ENCODE data around the gene ARID1B.

ARID1B gene

GRCh38 chr6:157213426-157213825 is 436.2 kb downstream of the ARID1B start:
- DNase-seq (ENCODE audit: low spot score): no peak

DNA sequence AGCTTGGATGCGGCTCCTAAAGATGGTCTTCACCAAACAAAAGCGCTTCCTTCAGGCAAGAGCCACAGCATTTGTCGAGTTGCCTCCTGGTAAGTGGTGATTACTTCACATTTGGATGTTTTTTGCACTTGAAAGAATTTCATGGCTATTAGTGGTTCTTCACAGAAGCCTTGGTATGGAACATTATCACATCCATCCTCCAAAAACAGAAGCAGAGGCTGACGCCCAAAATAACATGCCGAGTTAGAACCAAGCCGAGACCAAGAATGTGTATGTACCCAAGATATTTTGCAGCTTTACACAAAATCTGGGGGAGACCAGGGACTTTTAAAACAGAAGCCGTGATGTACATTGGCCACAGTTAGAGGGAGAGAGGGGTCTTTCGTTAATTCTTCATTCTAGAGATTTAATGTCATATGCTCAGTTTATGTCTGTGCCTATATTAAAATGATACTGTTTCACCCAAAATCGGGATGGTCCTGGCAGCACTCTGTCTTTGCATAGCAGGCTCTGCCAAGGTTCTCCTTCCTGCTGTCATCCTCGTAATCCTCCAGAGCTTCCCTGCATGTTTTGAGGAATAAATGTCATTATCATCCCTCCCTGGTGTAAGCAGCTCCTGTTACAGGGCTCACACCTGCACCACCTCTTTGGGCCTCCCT is 436.9 kb downstream of the ARID1B start:
- no peak for DNase-seq (ENCODE audit: low spot score)

DNA sequence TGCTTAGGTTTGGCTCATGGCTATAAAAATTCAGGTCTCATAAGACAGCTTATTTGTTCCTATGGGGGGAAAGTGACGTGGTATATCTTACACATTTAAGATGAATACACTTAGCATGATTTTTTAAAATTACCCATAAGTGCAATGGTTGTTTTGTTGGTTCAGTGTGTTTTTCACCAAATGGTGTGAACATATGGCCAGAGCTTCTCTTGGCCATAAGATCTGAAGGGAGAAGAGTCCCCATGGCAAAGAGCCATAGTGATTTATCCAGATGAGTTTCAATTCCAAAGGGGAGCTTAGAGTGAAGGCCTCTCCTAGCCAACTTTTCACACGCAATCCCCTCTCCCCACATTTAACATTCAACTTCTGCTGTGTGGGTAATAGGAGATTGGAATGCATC is 438.5 kb downstream of the ARID1B start:
- DNase-seq (ENCODE audit: low spot score): no peak

GRCh38 chr6:157216570-157216969 is 439.4 kb downstream of the ARID1B start:
- DNase-seq (ENCODE audit: low spot score): no peak

GRCh38 chr6:157217198-157217893 is 440.2 kb downstream of the ARID1B start:
- DNase-seq (ENCODE audit: low spot score): no peak

DNA sequence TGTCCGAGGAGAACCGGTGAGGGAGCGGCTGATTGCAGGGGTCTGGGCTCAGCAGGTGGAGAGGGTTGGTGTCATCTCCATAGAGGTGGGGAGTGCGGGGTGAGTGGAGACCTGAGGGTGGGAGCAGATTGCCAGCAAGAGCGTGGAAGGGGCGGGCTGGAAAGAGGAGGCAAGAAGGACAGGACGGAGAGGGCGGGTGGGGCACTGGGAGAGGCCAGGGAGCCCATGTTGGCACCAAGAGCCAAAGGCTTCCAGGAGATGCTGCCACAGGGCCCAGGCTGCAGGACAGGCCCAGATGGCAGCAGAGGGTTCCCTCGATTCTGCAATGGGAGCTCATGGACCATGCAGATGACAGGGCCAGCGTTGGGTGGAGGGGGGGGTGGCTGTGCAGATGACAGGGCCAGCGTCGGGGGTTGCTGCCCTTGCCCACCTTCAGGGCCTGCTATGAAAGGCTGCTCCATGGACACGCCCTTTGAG is 440.8 kb downstream of the ARID1B start:
- no peak for DNase-seq (ENCODE audit: low spot score)

GRCh38 chr6:157218371-157219198 is 441.4 kb downstream of the ARID1B start:
- no peak for DNase-seq (ENCODE audit: low spot score)

DNA sequence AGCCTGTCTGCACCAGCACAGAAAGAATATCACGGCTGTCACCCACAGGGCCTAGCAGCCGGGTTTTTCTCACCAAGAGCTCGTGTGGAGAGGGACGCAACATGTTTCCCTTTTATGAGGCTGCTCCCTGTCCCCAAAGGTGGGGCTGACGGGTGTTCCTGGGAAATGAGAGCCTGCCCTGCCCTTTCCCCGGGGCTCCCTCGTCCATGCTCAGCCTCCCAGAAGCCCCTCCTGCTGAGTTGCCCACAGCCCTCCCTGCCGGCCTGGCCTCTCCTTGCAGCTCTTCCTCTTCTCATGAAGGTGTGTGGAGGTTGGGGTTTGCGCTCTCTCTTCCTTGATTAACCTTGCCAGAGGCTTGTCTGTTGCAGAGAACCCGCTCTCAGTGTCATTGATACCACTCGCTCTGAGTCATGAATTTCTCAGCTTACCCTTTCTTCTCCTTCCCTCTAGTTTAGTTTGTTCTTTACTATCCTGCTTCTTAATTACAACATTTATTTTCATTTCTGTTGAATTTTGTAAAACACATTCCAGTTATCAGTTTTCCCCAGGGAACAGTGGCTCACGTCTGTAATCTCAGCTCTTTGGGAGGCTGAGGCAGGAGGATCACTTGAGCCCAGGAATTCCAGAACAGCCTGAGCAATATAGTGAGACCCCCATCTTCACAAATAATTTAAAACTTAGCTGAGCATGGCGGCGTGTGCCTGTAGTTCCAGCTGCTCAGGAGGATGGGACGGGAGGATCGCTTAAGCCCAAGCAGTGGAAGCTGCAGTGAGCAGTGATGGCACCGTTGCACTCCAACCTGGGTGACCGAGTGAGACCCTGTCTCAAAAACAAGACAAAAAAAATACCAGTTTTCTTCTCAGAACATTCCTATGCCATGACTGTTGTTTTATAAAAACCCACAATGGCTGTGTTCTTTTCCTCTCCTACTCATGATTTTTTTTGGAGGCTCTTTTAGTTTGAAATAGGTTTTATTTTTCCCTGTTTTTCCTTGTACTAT is 442.3 kb downstream of the ARID1B start:
- DNase-seq (ENCODE audit: low spot score): no peak

GRCh38 chr6:157220485-157220884 is 443.3 kb downstream of the ARID1B start:
- no peak for DNase-seq (ENCODE audit: low spot score)

DNA sequence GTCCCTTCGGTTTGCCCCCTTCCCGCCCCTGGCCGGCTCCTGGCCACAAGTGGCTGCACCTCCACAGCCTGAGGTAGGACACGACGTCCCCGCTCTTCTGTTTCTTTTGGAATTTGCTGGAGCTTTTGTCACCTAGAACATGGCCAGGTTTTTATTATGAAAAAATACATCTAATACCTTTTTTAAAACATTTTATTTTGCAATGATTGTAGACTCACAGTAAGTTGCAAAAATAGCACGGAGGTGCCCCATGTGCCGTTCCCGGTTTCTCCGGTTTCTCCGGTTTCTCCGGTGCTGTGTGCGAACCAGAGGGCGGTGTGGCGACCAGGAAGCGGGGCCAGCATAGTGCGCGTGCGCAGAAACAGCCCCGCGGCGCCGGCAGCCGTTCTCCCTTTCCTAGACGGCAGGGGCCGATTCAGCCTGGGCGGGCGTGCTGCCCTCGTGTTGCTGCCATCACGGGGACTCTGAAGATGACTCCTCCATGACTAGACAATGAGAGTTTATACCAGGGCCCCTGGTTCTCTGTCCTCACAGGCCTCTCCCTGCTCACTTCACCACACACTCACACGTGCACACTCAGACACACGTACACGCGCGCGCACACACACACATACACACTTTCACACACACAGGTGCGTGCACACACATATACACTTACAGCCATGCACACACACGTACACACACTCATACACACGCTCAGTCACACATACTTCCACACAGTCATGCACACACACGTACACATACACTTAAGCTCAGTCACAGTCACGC is 444.1 kb downstream of the ARID1B start:
- peak; percentile 74 for DNase-seq (ENCODE audit: low spot score)

DNA sequence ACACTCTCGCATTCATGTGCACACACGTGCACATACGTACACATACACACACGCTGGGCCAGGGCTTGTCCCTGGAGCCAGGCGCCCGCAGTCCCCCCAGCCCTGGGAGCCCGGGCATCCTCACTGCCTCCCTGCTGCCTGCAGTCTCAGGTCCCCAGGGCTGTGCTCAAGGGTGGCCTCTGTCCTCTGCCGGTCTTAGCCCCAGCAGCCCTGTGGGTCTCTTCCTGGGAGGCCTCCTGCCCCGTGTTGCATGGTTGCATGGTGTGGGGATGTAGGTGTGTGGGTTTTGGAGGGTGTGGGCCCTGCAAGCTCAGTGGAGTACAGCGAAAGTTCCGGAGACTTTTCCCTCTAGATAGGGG is 444.6 kb downstream of the ARID1B start:
- no peak for DNase-seq (ENCODE audit: low spot score)

- no peak for DNase-seq (ENCODE audit: low spot score)
Measured at GRCh38 chr6:157222201-157222981, 445.2 kb downstream of the ARID1B start.

DNA sequence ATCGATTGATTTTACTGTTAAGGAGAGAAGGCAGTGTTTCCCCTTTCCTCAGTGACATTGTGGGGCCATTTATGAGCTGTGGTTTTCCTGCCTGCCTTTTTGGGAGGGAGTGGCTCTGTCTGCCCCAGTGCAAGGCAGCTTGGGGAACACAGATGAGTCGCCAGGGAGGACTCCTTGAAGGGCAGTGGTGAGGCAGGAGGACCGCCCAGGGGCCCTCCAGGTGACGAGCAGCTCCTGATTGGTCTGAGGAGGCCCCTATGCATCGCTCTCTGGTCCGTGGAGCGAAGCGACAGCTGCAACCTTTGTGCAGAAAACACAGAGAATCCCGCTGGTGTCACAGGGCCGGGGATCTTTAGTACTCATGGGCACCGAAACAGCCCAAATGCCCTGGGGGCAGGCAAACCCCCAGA is 445.8 kb downstream of the ARID1B start:
- no peak for DNase-seq (ENCODE audit: low spot score)

DNA sequence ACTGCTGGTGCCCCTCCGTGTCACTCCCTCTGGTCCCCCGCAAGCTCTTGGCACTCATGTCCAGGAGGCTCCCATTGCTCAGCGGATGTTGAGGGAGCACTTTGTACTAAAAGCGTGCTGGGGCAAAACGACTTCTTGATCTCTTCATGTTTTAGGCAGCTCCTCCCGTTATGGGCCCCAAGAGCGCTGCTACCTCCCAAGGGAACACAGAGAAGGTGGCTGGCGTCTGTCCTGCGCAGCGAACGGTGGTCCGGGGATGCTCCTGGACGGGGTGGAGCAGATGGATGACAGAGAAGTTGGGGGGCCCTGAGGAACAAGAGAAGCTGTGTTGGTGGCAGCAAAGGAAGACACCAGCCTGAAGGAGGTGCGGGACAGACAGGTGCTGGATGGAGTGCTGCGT is 446.3 kb downstream of the ARID1B start:
- DNase-seq (ENCODE audit: low spot score): no peak

- no peak for DNase-seq (ENCODE audit: low spot score)
Measured at GRCh38 chr6:157224178-157224950, 447.2 kb downstream of the ARID1B start.

DNA sequence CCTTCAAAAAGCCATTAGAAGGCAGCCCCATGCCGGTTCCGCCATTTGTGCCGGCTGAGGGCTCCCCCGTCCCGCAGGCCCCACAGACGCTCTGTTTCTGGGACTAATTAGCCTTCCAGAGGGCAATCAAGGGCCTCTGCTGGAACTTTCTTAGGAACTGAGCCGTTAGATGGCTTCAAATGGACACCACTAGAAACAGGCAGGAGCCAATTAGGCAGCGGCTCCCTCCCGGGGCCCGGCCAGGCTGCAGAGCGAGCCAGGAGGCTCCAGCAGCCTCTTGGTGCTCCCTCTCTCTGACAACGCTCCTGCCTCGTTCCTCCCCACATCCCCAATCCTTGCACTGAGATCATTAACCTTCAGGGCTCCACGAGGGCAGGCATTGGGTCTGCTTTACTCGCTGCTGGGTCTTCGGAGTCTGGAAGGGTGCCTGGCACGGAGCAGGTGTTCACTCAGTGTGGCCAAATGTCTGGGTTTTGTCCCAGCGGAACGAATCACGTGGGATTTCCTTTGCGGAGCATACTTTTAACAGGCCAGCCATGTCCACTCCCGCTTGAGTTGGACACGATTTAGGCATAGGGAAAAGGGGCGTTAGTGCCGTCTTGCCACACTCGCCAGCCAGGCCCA is 447.9 kb downstream of the ARID1B start:
- no peak for DNase-seq (ENCODE audit: low spot score)

DNA sequence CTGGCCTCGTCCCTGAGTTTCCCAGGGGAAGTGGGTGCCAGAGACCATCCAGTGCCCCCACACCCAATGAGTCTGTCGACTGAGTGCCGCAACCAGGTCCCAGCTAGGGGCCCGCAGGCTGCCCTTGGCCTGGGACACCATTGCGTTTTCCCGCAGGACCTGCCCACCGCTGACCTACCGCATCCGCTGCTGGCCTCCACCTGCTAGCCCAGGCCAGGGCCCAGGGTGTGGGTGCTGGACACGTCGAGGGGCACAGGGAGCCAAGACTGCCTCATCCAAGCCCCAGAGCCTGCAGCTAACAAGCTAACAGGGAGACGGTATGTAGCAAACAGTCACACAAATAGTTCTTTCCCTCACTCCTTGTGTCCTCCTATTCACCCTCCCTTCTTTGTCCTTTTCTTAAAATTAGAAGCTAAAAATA is 448.4 kb downstream of the ARID1B start:
- no peak for DNase-seq (ENCODE audit: low spot score)

- no peak for DNase-seq (ENCODE audit: low spot score)
Measured at GRCh38 chr6:157226026-157226625, 448.9 kb downstream of the ARID1B start.

Measured in COLO829 (cell line).